ENCODE results near the gene PSMG3. TPM values are rescaled to one million over a fixed set of nuclear protein-coding genes. Genes with fewer than 3 reads are reported as not detected.

The PSMG3 gene
- total RNA-seq, 1 donor from 2014 or later = 20.3 TPM

DNA sequence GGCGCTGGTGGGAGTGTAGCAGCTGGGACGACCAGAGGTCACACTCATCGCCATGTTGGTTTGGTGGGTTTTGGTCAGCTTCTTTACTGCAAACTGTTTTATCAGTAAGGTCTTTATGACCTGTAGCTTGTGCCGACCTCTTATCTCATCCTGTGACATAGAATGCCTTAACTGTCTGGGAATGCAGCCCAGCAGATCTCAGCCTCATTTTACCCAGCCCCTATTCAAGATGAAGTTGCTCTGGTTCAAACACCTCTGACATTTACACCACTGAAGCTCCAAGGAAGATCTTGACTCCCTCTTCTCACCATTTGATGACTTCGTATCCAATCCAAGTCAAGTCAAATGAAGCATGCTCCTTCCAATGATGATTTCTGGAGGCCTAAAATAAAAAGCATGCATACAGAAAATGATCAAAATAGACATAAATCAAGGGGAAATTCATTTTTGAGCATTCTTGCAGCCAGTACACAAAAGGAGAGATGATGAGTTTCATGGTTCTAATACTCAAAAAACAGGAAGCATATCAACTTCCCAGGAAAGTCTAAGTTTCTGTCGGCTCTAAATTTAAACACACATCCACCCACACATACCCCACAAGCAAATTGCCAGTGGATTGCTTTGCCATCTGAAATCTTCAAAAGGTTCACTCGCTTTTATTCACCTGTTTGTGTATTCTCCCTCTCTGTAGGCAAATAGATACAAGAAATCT lies 2.4 kb upstream of the PSMG3 start:
- TF ChIP-seq, protein P1, sequence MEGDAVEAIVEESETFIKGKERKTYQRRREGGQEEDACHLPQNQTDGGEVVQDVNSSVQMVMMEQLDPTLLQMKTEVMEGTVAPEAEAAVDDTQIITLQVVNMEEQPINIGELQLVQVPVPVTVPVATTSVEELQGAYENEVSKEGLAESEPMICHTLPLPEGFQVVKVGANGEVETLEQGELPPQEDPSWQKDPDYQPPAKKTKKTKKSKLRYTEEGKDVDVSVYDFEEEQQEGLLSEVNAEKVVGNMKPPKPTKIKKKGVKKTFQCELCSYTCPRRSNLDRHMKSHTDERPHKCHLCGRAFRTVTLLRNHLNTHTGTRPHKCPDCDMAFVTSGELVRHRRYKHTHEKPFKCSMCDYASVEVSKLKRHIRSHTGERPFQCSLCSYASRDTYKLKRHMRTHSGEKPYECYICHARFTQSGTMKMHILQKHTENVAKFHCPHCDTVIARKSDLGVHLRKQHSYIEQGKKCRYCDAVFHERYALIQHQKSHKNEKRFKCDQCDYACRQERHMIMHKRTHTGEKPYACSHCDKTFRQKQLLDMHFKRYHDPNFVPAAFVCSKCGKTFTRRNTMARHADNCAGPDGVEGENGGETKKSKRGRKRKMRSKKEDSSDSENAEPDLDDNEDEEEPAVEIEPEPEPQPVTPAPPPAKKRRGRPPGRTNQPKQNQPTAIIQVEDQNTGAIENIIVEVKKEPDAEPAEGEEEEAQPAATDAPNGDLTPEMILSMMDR (IDR thresholded peaks at IDR 0.05) = no peak
- DNase-seq (no peak), ATAC-seq (no peak)
- Histone ChIP-seq H3K36me3 (peaks cover 7% of the 10 kb centered on the region), H3K27me3 (no peaks in the 10 kb centered on the region), H3K4me3 (no peak overlapping the region), H3K9me3 (no peaks in the 10 kb centered on the region), H3K27ac (no peak overlapping the region), H3K4me1 (peaks cover 24% of the 10 kb centered on the region)
- intact Hi-C loops (cut with DNase I) = no loop called here

- Histone ChIP-seq H3K9me3 (no peaks in the 10 kb centered on the region), H3K27ac (peak overlapping the region; percentile 93), H3K4me3 (peak overlapping the region; percentile 79), H3K36me3 (peaks cover 11% of the 10 kb centered on the region), H3K27me3 (no peaks in the 10 kb centered on the region), H3K4me1 (peaks cover 24% of the 10 kb centered on the region)
- no peak for ATAC-seq
- DNase-seq = no peak
- intact Hi-C loops (cut with DNase I) = no loop called here
- TF ChIP-seq, protein P1 (IDR thresholded peaks at IDR 0.05) = no peak
Observed at GRCh38 chr7:1569440-1569832, 396 bp downstream of the PSMG3 start.

- H3K27ac ChIP-seq = peak overlapping the region; percentile 93
Observed at GRCh38 chr7:1569016-1569415, 816 bp downstream of the PSMG3 start.

DNA sequence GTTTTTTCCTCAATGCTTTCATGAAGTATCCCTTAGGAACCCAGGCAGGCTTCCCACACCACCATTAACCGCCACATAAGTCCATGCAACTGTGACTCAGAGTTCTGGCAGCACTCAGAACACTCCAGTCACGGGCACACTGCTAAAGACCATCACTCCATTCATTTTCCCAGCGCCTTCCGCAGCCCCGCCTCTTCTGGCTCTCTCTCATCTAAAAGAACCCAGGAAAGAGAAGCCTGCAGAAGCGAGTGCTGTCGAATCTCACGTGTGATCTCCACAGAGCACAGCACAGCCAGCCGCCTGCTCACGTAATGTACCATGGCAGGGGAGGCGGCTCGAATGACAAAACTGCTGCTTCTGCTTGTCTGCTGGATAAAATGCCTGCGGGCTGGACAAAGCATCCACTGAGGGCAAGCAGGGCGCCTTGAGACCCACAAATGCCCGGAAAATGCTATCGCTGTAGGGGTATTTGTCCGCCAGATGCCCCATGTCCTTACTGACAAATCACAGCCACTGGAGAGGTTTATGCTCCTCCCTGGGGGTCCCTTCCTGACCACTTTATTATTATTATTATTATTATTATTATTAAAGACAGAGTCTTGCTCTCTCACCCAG lies 1.8 kb downstream of the PSMG3 start:
- peak overlapping the region; percentile 6 for H3K27ac ChIP-seq
- no peak for ATAC-seq
- no peak overlapping the region for H3K4me3 ChIP-seq
- no peaks in the 10 kb centered on the region for H3K9me3 ChIP-seq
- intact Hi-C loops (cut with DNase I) = no loop called here
- peaks cover 24% of the 10 kb centered on the region for H3K4me1 ChIP-seq
- no peaks in the 10 kb centered on the region for H3K27me3 ChIP-seq
- peaks cover 11% of the 10 kb centered on the region for H3K36me3 ChIP-seq
- DNase-seq = no peak
- TF ChIP-seq, protein P1 (IDR thresholded peaks at IDR 0.05) = no peak

More at GRCh38 chr7:1569016-1569415, 816 bp downstream of the PSMG3 start:
- Histone ChIP-seq H3K4me3 (peak overlapping the region; percentile 79), H3K36me3 (peaks cover 11% of the 10 kb centered on the region), H3K27me3 (no peaks in the 10 kb centered on the region), H3K4me1 (peaks cover 24% of the 10 kb centered on the region), H3K9me3 (no peaks in the 10 kb centered on the region)
- DNase-seq (no peak), ATAC-seq (no peak)
- intact Hi-C loops (cut with DNase I) = no loop called here
- TF ChIP-seq, protein P1 (IDR thresholded peaks at IDR 0.05) = no peak

- H3K4me1 ChIP-seq = peaks cover 24% of the 10 kb centered on the region
- intact Hi-C loops (cut with DNase I) = no loop called here
- H3K27ac ChIP-seq = no peak overlapping the region
Observed at GRCh38 chr7:1567049-1567771, 2.6 kb downstream of the PSMG3 start.

More at GRCh38 chr7:1567049-1567771, 2.6 kb downstream of the PSMG3 start:
- no peak for DNase-seq
- no peak for ATAC-seq
- TF ChIP-seq, protein P1 (IDR thresholded peaks at IDR 0.05) = no peak
- no peaks in the 10 kb centered on the region for H3K9me3 ChIP-seq
- no peak overlapping the region for H3K4me3 ChIP-seq
- no peaks in the 10 kb centered on the region for H3K27me3 ChIP-seq
- H3K36me3 ChIP-seq = peaks cover 11% of the 10 kb centered on the region
